Mucosa of rectum (tissue), 2 donors: ENCODE data around the gene PRR7.
A peak's percentile ranks its signal among the peaks of the same experiment; 100 is the strongest.

Experiments used
- H3K27ac ChIP-seq, 2 donors: one replicate each; pipeline ENCODE4 v1.7.0; 2013; ENCODE audit warnings: inconsistent platforms in 2 of 2, low read depth in 2 of 2, low read length in 2 of 2
- H3K27me3 ChIP-seq, 2 donors: one replicate each; pipeline ENCODE4 v1.7.0; 2013; ENCODE audit warnings: low read length in 2 of 2; ENCODE audit not compliant: control insufficient read depth in 2 of 2, insufficient read depth in 2 of 2
- H3K36me3 ChIP-seq, 2 donors: one replicate each; pipeline ENCODE4 v1.7.0; 2013; ENCODE audit warnings: low read length in 2 of 2; ENCODE audit not compliant: control insufficient read depth in 2 of 2, insufficient read depth in 2 of 2
- H3K4me1 ChIP-seq, 2 donors: one replicate each; pipeline ENCODE4 v1.7.0; 2013; ENCODE audit warnings: low read length in 2 of 2, mild to moderate bottlenecking in 1 of 2; ENCODE audit not compliant: control insufficient read depth in 2 of 2, insufficient read depth in 2 of 2
- H3K4me3 ChIP-seq, 2 donors: one replicate each; pipeline ENCODE4 v1.7.0; 2013; ENCODE audit warnings: low read length in 2 of 2
- H3K9ac ChIP-seq, 2 donors: one replicate each; pipeline ENCODE4 v1.7.0; 2013; ENCODE audit warnings: low read length in 2 of 2, low read depth in 1 of 2, mild to moderate bottlenecking in 1 of 2
- H3K9me3 ChIP-seq, 2 donors: one replicate each; pipeline ENCODE4 v1.7.0; 2013; ENCODE audit warnings: low read length in 2 of 2; ENCODE audit not compliant: control insufficient read depth in 2 of 2
- donor health status: healthy.
- donor health status: Normal muscosa, but diverticular disease.

The PRR7 gene

DNA sequence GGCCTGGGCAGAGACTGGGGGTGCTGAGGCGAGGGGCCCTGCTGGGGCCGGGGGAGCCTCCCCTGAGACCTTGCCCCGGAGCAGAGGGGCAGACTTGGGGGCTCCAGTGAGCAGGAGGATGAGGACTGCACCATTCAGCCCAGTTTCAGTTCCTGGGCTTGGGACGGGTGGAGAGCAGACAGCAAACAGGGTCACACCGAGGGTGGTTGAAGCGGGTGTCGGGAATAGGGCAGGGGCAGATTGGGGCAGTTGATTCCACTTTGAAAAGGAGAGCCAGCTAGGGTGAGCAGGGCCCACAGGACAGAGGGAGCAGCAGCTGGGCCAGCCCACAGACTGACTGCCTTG lies 15.7 kb upstream of the PRR7 start:
- H3K36me3 ChIP-seq = peaks cover 35 to 50% of the 10 kb centered on the region in 2 donors
- no peaks in the 10 kb centered on the region for H3K27me3 ChIP-seq
- no peak overlapping the region for H3K4me3 ChIP-seq
- no peak overlapping the region for H3K9ac ChIP-seq
- H3K4me1 ChIP-seq = peaks cover 29 to 47% of the 10 kb centered on the region in 2 donors
- H3K9me3 ChIP-seq = no peaks in the 10 kb centered on the region
- peak overlapping the region; percentile 6 to 94 for H3K27ac ChIP-seq

- H3K36me3 ChIP-seq = peaks cover 40 to 55% of the 10 kb centered on the region in 2 donors
Measured at GRCh38 chr5:177431317-177432142, 15.1 kb upstream of the PRR7 start.

GRCh38 chr5:177432143-177432838 lies 14.3 kb upstream of the PRR7 start:
- Histone ChIP-seq H3K4me1 (peaks cover 24 to 44% of the 10 kb centered on the region in 2 donors), H3K27me3 (no peaks in the 10 kb centered on the region), H3K9ac (peak overlapping the region in 1 of 2 donors; percentile 24), H3K9me3 (no peaks in the 10 kb centered on the region), H3K4me3 (peak overlapping the region; percentile 10 to 26), H3K27ac (peak overlapping the region; percentile 46 to 94), H3K36me3 (peaks cover 41 to 61% of the 10 kb centered on the region in 2 donors)

More at GRCh38 chr5:177431317-177432142, 15.1 kb upstream of the PRR7 start:
- peak overlapping the region; percentile 31 to 94 for H3K27ac ChIP-seq
- H3K9me3 ChIP-seq = no peaks in the 10 kb centered on the region
- H3K27me3 ChIP-seq = no peaks in the 10 kb centered on the region
- no peak overlapping the region for H3K9ac ChIP-seq
- H3K4me3 ChIP-seq = peak overlapping the region in 1 of 2 donors; percentile 26
- peaks cover 29 to 47% of the 10 kb centered on the region in 2 donors for H3K4me1 ChIP-seq

DNA sequence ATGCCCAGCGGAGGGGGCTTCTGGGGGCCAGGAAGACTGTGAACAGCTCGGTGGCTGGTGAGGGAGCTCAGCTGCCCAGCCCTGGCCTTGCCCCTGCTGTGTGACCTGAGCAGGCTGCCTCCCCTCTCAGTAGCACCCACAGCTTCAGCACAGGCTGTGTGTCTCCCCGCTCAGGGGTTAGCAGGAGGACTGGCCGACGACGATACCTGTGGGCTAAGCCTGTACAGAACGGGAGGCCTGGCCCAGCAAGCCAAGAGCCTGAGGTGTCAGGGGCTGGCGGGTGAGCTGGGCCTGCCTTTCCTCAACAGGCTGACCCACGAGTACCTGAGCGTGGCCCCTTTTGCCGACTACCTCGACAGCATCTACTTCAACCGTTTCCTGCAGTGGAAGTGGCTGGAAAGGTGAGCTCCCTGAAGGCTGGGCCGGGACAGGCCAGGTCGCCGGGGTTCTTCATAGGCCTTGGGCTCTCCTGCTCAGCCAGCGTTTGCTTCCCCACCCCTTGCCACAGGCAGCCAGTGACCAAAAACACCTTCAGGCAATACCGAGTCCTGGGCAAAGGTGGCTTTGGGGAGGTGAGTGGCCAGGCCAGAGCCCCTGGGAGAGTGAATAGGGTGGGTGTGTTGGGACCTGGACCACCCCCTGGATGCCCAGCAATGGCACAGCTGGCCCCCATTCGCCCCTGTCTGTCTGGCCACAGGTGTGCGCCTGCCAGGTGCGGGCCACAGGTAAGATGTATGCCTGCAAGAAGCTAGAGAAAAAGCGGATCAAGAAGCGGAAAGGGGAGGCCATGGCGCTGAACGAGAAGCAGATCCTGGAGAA lies 13.6 kb upstream of the PRR7 start:
- Histone ChIP-seq H3K27ac (peak overlapping the region in 1 of 2 donors; percentile 94), H3K27me3 (no peaks in the 10 kb centered on the region), H3K4me3 (no peak overlapping the region), H3K9ac (no peak overlapping the region), H3K9me3 (no peaks in the 10 kb centered on the region), H3K4me1 (peaks cover 16 to 37% of the 10 kb centered on the region in 2 donors), H3K36me3 (peaks cover 46 to 67% of the 10 kb centered on the region in 2 donors)

GRCh38 chr5:177433658-177434217 lies 12.9 kb upstream of the PRR7 start:
- Histone ChIP-seq H3K4me1 (peaks cover 13 to 37% of the 10 kb centered on the region in 2 donors), H3K9ac (no peak overlapping the region), H3K36me3 (peaks cover 50 to 71% of the 10 kb centered on the region in 2 donors), H3K4me3 (no peak overlapping the region), H3K9me3 (no peaks in the 10 kb centered on the region), H3K27me3 (no peaks in the 10 kb centered on the region), H3K27ac (no peak overlapping the region)

- Histone ChIP-seq H3K4me1 (peaks cover 10 to 34% of the 10 kb centered on the region in 2 donors), H3K27me3 (no peaks in the 10 kb centered on the region), H3K36me3 (peaks cover 50 to 71% of the 10 kb centered on the region in 2 donors), H3K4me3 (no peak overlapping the region), H3K9me3 (no peaks in the 10 kb centered on the region), H3K9ac (no peak overlapping the region), H3K27ac (no peak overlapping the region)
Measured at GRCh38 chr5:177434437-177434836, 12.2 kb upstream of the PRR7 start.

DNA sequence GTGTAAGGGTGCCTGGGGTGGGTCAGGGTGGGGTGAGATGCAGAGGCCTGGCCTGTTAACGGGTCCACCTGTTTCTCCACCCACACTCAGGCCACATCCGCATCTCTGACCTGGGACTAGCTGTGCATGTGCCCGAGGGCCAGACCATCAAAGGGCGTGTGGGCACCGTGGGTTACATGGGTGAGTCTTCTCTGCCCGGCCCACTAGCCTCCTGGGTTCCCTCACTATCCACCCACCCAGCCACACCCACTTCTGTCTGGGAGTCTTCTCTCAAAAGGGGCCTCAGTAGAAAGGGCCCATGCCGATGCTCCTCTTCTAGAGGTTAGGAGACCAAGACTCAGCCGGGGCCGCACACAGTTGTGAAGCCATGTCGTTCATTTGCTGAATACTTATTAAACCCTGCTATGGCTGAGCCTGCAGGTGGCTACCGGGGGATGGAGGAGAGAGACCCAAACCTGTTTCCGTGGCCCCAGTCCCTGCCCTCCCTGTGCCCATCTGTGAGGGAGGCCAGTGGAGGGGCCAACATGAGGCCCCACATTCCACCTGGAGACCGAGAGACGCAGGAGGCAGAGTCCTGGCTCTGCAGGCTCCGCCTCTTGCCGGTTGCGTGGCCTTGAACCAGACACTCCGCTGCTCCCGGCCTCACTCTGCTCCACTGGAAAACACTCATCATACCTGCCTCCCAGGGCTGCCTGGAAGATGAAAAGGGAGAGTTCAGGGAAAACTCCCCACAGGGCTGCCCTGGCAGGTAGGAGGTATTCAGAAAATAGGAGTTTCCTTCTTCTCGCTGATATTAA lies 11.5 kb upstream of the PRR7 start:
- Histone ChIP-seq H3K36me3 (peaks cover 50 to 70% of the 10 kb centered on the region in 2 donors), H3K27me3 (no peaks in the 10 kb centered on the region), H3K4me3 (no peak overlapping the region), H3K27ac (no peak overlapping the region), H3K4me1 (peaks cover 7 to 30% of the 10 kb centered on the region in 2 donors), H3K9me3 (no peaks in the 10 kb centered on the region), H3K9ac (no peak overlapping the region)

DNA sequence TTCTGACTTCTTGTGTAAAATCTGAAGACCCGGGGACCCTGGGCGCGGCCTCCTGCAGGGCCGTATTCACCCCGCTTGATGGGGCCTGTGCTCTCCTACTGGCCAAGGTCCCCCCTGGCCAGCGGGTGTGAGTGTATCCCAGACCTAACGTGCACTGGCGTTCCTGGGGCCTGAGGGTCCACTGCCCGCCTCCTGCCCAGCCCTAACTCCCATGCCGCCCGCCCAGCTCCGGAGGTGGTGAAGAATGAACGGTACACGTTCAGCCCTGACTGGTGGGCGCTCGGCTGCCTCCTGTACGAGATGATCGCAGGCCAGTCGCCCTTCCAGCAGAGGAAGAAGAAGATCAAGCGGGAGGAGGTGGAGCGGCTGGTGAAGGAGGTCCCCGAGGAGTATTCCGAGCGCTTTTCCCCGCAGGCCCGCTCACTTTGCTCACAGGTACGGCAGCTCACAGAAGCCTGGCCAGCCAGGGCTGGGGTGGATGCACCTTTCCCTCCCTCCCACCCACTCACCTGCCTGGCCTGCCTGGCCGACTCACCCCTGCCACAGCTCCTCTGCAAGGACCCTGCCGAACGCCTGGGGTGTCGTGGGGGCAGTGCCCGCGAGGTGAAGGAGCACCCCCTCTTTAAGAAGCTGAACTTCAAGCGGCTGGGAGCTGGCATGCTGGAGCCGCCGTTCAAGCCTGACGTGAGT lies 10.6 kb upstream of the PRR7 start:
- H3K27me3 ChIP-seq = no peaks in the 10 kb centered on the region
- no peak overlapping the region for H3K4me3 ChIP-seq
- H3K27ac ChIP-seq = no peak overlapping the region
- peaks cover 54 to 66% of the 10 kb centered on the region in 2 donors for H3K36me3 ChIP-seq
- peaks cover 3 to 23% of the 10 kb centered on the region in 2 donors for H3K4me1 ChIP-seq
- H3K9ac ChIP-seq = no peak overlapping the region
- H3K9me3 ChIP-seq = no peaks in the 10 kb centered on the region

- Histone ChIP-seq H3K27ac (no peak overlapping the region), H3K36me3 (peaks cover 49 to 64% of the 10 kb centered on the region in 2 donors), H3K4me3 (no peak overlapping the region), H3K9ac (no peak overlapping the region), H3K4me1 (peaks cover 0 to 9% of the 10 kb centered on the region in 2 donors), H3K27me3 (no peaks in the 10 kb centered on the region), H3K9me3 (no peaks in the 10 kb centered on the region)
Measured at GRCh38 chr5:177437623-177438022, 9.0 kb upstream of the PRR7 start.
